Measurements from ENCODE around the gene BAG3.
"Not testable (repeated sequence)": the region's sequence is repeated elsewhere in the genome, so short reads cannot be mapped to it uniquely, and the experiment has no call there.

The BAG3 gene

DNA sequence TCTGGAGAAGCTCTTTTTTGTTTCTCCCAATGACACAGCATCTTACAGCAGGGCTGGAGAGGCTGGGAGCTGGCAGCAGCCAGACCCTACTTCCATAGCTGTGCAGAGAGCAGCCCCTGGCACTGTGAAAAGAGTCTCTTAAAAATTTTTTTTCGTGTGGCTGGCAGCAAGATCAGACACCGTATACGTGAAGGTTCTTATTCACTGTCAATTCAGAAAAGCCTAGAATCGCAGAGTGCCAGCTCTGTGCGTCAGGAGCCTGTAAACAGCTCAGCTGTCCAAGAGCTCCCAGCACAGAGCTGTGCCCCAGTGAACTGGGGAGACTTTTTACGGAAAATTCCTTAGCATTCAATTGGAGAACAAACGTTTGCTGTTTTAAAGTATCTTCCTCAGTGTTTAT, 6.5 kb downstream of the BAG3 start:
- Histone ChIP-seq H3K27ac (ENCODE audit: poor library complexity, severe bottlenecking) (peak overlapping the region; percentile 93), H3K27me3 (ENCODE audit: insufficient read depth, poor library complexity, severe bottlenecking) (no peaks in the 10 kb centered on the region), H3K4me3 (ENCODE audit: severe bottlenecking) (no peak overlapping the region), H3K4me1 (ENCODE audit: insufficient read depth, poor library complexity, severe bottlenecking) (peaks cover 58% of the 10 kb centered on the region), H3K9me3 (ENCODE audit: severe bottlenecking) (no peaks in the 10 kb centered on the region), H3K36me3 (ENCODE audit: low read depth) (peaks cover 84% of the 10 kb centered on the region)
- DNase-seq (ENCODE audit: low spot score): no peak
- TF ChIP-seq, protein P1, sequence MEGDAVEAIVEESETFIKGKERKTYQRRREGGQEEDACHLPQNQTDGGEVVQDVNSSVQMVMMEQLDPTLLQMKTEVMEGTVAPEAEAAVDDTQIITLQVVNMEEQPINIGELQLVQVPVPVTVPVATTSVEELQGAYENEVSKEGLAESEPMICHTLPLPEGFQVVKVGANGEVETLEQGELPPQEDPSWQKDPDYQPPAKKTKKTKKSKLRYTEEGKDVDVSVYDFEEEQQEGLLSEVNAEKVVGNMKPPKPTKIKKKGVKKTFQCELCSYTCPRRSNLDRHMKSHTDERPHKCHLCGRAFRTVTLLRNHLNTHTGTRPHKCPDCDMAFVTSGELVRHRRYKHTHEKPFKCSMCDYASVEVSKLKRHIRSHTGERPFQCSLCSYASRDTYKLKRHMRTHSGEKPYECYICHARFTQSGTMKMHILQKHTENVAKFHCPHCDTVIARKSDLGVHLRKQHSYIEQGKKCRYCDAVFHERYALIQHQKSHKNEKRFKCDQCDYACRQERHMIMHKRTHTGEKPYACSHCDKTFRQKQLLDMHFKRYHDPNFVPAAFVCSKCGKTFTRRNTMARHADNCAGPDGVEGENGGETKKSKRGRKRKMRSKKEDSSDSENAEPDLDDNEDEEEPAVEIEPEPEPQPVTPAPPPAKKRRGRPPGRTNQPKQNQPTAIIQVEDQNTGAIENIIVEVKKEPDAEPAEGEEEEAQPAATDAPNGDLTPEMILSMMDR (IDR thresholded peaks at IDR 0.05; ENCODE audit: poor library complexity, severe bottlenecking): no peak
- ATAC-seq (ENCODE audit: low read depth): peak; percentile 28; the same call in 2 of the 3 replicates

DNA sequence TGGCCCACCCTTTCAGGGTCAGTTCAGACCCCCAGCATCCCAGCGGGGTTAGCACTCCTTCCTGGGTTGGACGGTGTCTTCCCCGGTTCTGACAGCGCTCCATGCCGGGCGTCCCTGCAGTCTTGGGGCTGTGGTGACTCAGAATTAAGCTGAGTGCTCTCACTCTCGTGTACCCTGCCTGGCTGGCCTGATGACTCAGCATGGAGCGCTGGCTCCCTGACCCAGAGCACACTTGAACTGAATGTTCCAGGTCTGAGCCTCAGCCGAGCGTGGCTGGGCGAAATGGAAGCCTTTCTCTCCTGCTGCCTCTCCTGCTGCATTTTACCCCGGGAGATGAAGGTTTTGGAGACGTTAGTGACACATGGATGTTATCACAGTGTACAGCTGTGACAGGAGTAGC, 7.1 kb downstream of the BAG3 start:
- Histone ChIP-seq H3K4me3 (ENCODE audit: severe bottlenecking) (no peak overlapping the region), H3K36me3 (ENCODE audit: low read depth) (peaks cover 78% of the 10 kb centered on the region), H3K27me3 (ENCODE audit: insufficient read depth, poor library complexity, severe bottlenecking) (no peaks in the 10 kb centered on the region), H3K9me3 (ENCODE audit: severe bottlenecking) (no peaks in the 10 kb centered on the region), H3K4me1 (ENCODE audit: insufficient read depth, poor library complexity, severe bottlenecking) (peaks cover 60% of the 10 kb centered on the region), H3K27ac (ENCODE audit: poor library complexity, severe bottlenecking) (peak overlapping the region; percentile 93)
- DNase-seq (ENCODE audit: low spot score) (peak; percentile 91), ATAC-seq (ENCODE audit: low read depth) (peak; percentile 87)
- TF ChIP-seq, protein P1 (IDR thresholded peaks at IDR 0.05; ENCODE audit: poor library complexity, severe bottlenecking): no peak

DNA sequence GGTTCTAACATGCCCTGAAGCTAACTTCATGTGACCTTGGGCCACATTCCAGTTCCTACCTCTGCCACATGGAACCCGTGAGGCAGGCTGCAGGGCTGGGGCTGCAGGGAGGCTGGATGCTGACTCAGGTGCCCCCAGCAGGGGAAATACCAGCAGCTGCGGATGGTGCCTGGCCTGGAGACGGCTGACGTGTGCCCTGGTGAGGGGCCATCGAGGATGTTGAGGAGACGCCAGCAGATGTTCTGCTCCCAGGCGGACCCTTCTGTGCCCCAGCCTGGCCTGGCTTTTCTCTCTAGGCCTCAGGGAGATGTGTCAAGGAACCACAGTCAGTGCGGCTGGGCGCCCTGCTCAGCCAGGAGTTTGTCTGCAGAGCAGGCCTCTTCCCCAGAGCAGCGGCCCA, 8.8 kb downstream of the BAG3 start:
- H3K4me1 ChIP-seq (ENCODE audit: insufficient read depth, poor library complexity, severe bottlenecking): peaks cover 63% of the 10 kb centered on the region
- no peaks in the 10 kb centered on the region for H3K9me3 ChIP-seq (ENCODE audit: severe bottlenecking)
- H3K4me3 ChIP-seq (ENCODE audit: severe bottlenecking): no peak overlapping the region
- peaks cover 69% of the 10 kb centered on the region for H3K36me3 ChIP-seq (ENCODE audit: low read depth)
- TF ChIP-seq, protein P1 (IDR thresholded peaks at IDR 0.05; ENCODE audit: poor library complexity, severe bottlenecking): no peak
- no peak for ATAC-seq (ENCODE audit: low read depth)
- H3K27ac ChIP-seq (ENCODE audit: poor library complexity, severe bottlenecking): peak overlapping the region; percentile 93
- H3K27me3 ChIP-seq (ENCODE audit: insufficient read depth, poor library complexity, severe bottlenecking): no peaks in the 10 kb centered on the region
- no peak for DNase-seq (ENCODE audit: low spot score)

DNA sequence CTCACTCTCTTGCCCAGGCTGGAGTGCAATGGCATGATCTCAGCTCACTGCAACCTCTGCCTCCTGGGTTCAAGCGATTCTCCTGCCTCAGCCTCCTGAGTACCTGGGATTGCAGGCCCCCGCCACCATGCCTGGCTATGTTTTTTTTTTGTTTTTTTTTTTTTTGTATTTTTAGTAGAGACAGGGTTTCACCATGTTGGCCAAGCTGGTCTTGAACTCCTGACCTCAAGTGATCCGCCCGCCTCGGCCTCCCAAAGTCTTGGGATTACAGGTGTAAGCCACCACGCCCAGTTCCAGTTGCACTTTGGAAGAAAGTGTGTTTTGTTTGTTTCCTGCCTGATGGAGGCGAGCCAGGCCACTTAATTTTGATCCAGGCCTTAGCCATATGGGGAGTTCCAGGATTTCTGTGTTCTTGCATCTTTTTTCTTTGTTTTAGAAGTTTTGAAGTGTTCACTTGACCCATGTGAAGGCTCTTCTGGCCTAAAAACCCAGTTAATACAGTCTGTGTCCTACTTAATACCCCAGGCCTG, 11.0 kb downstream of the BAG3 start:
- not testable (repeated sequence) for H3K27ac ChIP-seq (ENCODE audit: poor library complexity, severe bottlenecking); H3K27me3 ChIP-seq (ENCODE audit: insufficient read depth, poor library complexity, severe bottlenecking); H3K9me3 ChIP-seq (ENCODE audit: severe bottlenecking); H3K4me3 ChIP-seq (ENCODE audit: severe bottlenecking); ATAC-seq (ENCODE audit: low read depth); DNase-seq (ENCODE audit: low spot score)
- H3K36me3 ChIP-seq (ENCODE audit: low read depth): peaks cover 51% of the 10 kb centered on the region
- H3K4me1 ChIP-seq (ENCODE audit: insufficient read depth, poor library complexity, severe bottlenecking): peaks cover 62% of the 10 kb centered on the region

DNA sequence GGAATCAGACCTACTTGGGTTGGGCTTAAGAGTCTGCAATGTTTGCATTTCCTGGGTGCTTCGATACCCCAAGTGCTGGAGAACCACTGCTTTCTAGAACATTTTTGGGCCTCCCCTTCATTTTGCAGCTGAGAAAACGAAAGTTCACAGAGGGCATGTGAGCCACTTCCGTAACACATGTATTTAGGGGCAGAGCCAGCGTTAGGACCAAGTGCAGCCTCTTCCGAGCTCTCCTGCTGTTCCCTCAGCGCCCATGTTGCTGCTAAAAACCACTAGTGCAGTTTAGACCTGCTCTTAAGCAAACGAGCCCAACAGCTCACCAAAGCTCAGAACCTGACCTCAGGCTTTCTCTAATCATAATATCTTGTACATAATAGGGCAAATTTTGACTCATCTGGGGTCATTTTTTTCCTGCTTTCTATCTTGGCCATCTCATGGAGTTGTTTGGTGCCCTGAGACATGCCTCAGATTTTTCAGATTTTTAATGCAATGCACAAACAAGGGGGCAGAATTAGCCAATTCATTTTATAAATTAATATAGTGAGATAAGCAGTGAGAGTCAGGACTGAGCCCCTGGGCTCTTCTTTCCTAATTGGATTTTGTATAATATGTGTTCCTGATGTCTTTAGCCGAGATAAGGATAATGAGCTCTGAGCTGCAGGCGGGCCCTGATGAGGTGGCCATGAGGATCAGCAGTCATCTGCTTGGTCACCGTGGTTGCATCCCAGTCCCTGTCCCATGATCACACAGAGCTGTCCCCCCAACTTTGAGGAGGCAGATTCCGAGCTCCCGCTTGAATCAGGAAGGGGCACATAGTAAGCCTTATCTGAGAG, 12.9 kb downstream of the BAG3 start:
- no peaks in the 10 kb centered on the region for H3K9me3 ChIP-seq (ENCODE audit: severe bottlenecking)
- TF ChIP-seq, protein P1 (IDR thresholded peaks at IDR 0.05; ENCODE audit: poor library complexity, severe bottlenecking): no peak
- H3K4me3 ChIP-seq (ENCODE audit: severe bottlenecking): no peak overlapping the region
- no peak for ATAC-seq (ENCODE audit: low read depth)
- peak overlapping the region; percentile 100 for H3K27ac ChIP-seq (ENCODE audit: poor library complexity, severe bottlenecking)
- H3K36me3 ChIP-seq (ENCODE audit: low read depth): peaks cover 46% of the 10 kb centered on the region
- H3K27me3 ChIP-seq (ENCODE audit: insufficient read depth, poor library complexity, severe bottlenecking): no peaks in the 10 kb centered on the region
- peaks cover 62% of the 10 kb centered on the region for H3K4me1 ChIP-seq (ENCODE audit: insufficient read depth, poor library complexity, severe bottlenecking)
- DNase-seq (ENCODE audit: low spot score): no peak
